ENCODE measurements around the gene TTL. TPM values are rescaled to one million over a fixed set of nuclear protein-coding genes. Genes with fewer than 3 reads are reported as not detected.
"Not testable (repeated sequence)": the region's sequence is repeated elsewhere in the genome, so short reads cannot be mapped to it uniquely, and the experiment has no call there.

The TTL gene
- polyA plus RNA-seq, 3 donors = 2.7 to 13.9 (median 5.4) TPM

GRCh38 chr2:112444256-112444655 lies 37.7 kb upstream of the TTL start:
- WGBS (ENCODE audit: insufficient coverage) = no CpG with 5 or more reads among the region's 1 CpG
- not testable (repeated sequence) for H3K36me3 Mint-ChIP-seq, H3K27ac Mint-ChIP-seq

GRCh38 chr2:112449854-112450253 lies 32.1 kb upstream of the TTL start:
- no peaks in the 10 kb centered on the region for H3K27me3 ChIP-seq (ENCODE audit: control insufficient read depth in 2 of 2, insufficient read depth in 2 of 2, low read length in 2 of 2)
- intact Hi-C loops (cut with micrococcal nuclease) = no loop called here
- H2AFZ ChIP-seq (ENCODE audit: insufficient read depth, low read depth, low read length, poor library complexity, severe bottlenecking) = no peak overlapping the region
- no peak overlapping the region for H3K4me3 ChIP-seq (replicated peaks in 1 of 3; ENCODE audit: low read depth in 2 of 3, low read length in 3 of 3)
- no peaks in the 10 kb centered on the region for H3K9me3 ChIP-seq (replicated peaks in 1 of 2; ENCODE audit: control insufficient read depth in 1 of 2, insufficient read depth in 1 of 2, low read length in 2 of 2)
- no peaks in the 10 kb centered on the region for H3K4me1 ChIP-seq (ENCODE audit: control insufficient read depth in 1 of 2, insufficient read depth in 2 of 2, low read length in 2 of 2)
- no peak overlapping the region for H3K27ac ChIP-seq (ENCODE audit: low read depth in 1 of 2, low read length in 2 of 2)
- Mint-ChIP-seq H3K9me3 (peaks cover 3 to 15% (median 8%) of the 10 kb centered on the region in 7 donors), H3K27ac (no peak overlapping the region), H3K27me3 (ENCODE audit: low read depth in 3 of 3) (no peaks in the 10 kb centered on the region), H3K4me3 (no peak overlapping the region), H3K4me1 (no peaks in the 10 kb centered on the region), H3K36me3 (no peaks in the 10 kb centered on the region)
- no peaks in the 10 kb centered on the region for H3K36me3 ChIP-seq (replicated peaks in 1 of 2; ENCODE audit: control insufficient read depth in 1 of 2, insufficient read depth in 2 of 2, low read length in 2 of 2)
- no peaks in the 10 kb centered on the region for H3K79me2 ChIP-seq (ENCODE audit: insufficient read depth, low read length)
- no peak overlapping the region for H3K9ac ChIP-seq (ENCODE audit: insufficient read depth, low read length, poor library complexity, severe bottlenecking)
- no peak for DNase-seq
- TF ChIP-seq CTCF (IDR thresholded peaks at IDR 0.05) = no peak
- WGBS (ENCODE audit: insufficient coverage) = 100% methylated on average over 3 of the region's 4 CpGs
- no peak overlapping the region for H3K4me2 ChIP-seq (replicated peaks; ENCODE audit: extremely low read depth, low read length, poor library complexity, severe bottlenecking)
- H4K20me1 ChIP-seq (ENCODE audit: insufficient read depth, low read length) = no peaks in the 10 kb centered on the region

More at GRCh38 chr2:112444256-112444655, 37.7 kb upstream of the TTL start:
- H3K4me3 ChIP-seq (replicated peaks in 1 of 3; ENCODE audit: low read depth in 2 of 3, low read length in 3 of 3); H2AFZ ChIP-seq (ENCODE audit: insufficient read depth, low read depth, low read length, poor library complexity, severe bottlenecking); H4K20me1 ChIP-seq (ENCODE audit: insufficient read depth, low read length); H3K9ac ChIP-seq (ENCODE audit: insufficient read depth, low read length, poor library complexity, severe bottlenecking); H3K27ac ChIP-seq (ENCODE audit: low read depth in 1 of 2, low read length in 2 of 2); H3K79me2 ChIP-seq (ENCODE audit: insufficient read depth, low read length); intact Hi-C loops (cut with micrococcal nuclease); H3K4me3 Mint-ChIP-seq; H3K9me3 Mint-ChIP-seq; H3K4me2 ChIP-seq (replicated peaks; ENCODE audit: extremely low read depth, low read length, poor library complexity, severe bottlenecking); H3K9me3 ChIP-seq (replicated peaks in 1 of 2; ENCODE audit: control insufficient read depth in 1 of 2, insufficient read depth in 1 of 2, low read length in 2 of 2); H3K27me3 ChIP-seq (ENCODE audit: control insufficient read depth in 2 of 2, insufficient read depth in 2 of 2, low read length in 2 of 2); H3K4me1 ChIP-seq (ENCODE audit: control insufficient read depth in 1 of 2, insufficient read depth in 2 of 2, low read length in 2 of 2); H3K36me3 ChIP-seq (replicated peaks in 1 of 2; ENCODE audit: control insufficient read depth in 1 of 2, insufficient read depth in 2 of 2, low read length in 2 of 2); H3K4me1 Mint-ChIP-seq; DNase-seq: not testable (repeated sequence)
- H3K27me3 Mint-ChIP-seq (ENCODE audit: low read depth in 3 of 3) = peaks cover 1 to 11% (median 5%) of the 10 kb centered on the region in 3 donors

Data from CD14-positive monocyte (primary cell).